ENCODE results near the gene DCAF5.
"Not testable (repeated sequence)": the region's sequence is repeated elsewhere in the genome, so short reads cannot be mapped to it uniquely, and the experiment has no call there.

The DCAF5 gene

DNA sequence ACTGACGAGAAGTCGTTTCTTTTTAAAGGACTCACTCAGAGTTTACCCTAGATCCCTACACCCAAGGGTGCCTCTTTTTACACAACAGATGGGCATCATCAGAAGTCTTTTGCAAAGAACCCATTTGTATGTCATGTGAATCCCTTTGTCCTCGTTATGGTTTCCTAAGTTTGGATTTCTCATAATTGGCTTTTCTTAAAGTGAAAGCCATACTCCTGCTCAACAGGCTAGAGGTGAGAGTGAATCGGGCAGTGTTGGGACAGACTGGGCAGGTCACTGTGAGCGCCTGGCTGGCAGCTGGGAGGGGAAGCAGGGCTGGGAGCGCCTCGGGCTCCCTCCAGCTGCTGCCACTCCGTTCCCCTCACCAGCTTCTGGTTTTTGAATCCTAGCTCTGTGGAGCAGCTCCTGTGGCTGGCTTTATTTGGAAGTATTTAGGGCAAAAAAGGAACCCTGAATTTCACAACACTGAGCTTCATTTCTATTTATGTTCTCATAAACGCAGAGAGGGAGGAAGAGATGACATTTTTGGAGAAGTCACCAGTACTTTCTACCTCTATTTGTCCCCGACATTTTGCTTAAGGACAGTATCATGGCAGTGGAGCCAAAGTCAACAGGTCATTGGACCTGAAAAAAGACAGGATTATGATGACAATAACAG lies 110.0 kb downstream of the DCAF5 start:
- DNase-seq (ENCODE audit: low spot score): no peak

DNA sequence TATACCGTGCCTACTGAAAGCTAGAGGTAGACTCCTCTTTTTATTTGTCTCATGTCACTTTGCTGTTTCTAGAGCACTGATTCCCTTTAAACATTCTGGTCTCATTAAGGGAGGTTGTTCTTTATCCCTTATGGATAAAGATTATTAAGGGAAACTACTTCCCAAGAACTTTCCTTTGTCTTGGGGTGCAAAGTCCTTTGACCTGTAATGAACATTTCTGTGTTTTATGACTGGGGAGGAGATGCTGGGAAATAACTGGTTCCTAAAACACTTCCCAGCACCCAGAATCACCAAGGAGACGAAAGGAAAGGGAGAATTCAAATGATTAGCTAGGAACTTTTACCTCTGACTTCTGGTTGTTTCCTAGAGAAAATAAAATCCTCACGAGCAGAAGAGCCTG lies 110.6 kb downstream of the DCAF5 start:
- DNase-seq (ENCODE audit: low spot score): no peak

DNA sequence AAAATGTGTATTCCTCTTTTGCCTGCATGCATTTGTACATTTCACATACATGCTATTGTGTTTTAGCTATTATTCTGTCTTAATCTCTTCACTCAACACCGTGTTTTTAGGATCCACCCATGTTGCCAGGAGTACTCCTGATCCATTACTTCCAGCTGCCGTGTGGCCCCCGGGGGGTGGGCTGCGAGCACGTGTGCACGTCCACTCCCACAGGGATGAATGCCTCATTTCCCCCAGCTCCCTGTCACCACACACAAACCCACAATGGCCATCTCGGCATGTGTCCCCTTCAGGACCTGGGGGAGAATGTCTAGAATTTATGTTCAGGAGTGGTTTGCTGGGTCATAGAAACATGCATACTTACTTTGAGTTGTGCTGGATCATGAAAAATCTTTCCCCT lies 111.1 kb downstream of the DCAF5 start:
- DNase-seq (ENCODE audit: low spot score): no peak

DNA sequence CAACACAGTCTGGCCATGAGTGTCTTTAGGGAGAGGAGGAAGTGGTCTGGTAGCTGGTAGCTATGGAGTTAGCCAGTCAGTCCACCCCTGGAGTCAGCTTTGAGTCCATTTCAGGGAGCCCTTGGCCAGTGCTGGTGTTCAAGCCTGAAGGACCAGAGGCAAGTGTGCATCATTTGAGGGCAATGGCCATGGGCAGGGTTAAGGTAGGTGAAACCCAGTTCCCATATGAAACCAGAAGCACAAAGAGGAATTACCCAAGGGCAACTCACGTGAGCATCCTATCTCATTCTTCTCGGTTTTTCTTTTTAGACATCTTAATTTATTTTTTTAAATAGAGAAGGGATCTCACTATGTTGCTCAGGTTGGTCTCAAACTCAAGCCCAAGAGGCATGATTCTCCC lies 112.6 kb downstream of the DCAF5 start:
- no peak for DNase-seq (ENCODE audit: low spot score)

DNA sequence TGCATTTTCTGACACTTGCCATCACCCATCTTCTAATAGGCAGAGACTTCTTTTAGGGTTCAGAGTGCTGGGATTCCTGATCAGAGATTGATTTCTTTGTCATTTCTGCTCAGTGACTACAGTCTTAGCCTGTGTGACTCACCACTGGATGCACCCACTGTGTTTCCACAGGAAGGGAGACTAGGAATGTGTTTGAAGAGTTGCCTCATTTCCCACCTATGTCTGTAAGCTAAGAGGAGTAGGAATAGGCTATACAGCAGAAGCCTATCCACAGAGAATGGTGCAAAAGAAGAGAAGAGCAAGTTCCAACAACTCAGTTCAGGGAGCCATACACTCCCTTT lies 113.7 kb downstream of the DCAF5 start:
- no peak for DNase-seq (ENCODE audit: low spot score)

DNA sequence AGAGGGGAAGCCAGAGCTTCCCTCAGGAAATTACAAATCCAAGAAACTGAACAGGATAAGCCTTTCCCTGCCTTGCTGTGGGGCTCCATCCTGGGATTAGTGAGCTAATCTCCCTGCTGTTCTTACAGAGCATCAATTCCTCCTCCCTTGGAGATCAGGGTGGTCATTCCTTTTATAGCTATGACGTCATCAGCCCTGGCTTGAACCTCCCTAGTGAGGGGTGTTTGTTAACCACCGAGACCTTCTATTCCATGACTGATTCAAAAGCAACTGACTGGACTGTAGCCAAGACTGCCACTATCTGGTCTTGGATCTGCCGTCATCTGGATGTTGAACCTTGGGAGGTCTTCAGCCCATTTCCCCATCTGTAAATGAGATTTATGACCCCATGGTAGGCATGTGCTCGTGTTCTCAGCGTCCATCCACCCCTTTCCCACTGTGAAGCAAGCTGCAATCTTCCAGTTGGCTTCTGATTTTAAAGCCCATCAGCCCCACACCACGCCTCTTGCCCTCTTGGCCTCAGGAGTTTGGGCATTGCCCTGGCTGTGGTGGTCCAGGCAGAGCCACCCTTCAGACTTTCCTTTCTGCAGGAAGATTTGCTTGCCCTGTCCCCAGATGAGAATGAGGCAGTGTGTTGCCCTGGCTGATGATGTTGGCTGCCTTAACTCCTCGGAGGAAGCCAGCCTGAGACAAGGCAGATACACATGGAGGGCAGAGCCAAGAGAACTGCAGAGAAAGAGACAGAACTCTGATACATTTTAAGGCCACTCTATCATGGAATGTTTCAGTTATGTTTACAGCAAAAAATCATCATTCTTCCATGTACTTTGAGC lies 114.2 kb downstream of the DCAF5 start:
- DNase-seq (ENCODE audit: low spot score): no peak

DNA sequence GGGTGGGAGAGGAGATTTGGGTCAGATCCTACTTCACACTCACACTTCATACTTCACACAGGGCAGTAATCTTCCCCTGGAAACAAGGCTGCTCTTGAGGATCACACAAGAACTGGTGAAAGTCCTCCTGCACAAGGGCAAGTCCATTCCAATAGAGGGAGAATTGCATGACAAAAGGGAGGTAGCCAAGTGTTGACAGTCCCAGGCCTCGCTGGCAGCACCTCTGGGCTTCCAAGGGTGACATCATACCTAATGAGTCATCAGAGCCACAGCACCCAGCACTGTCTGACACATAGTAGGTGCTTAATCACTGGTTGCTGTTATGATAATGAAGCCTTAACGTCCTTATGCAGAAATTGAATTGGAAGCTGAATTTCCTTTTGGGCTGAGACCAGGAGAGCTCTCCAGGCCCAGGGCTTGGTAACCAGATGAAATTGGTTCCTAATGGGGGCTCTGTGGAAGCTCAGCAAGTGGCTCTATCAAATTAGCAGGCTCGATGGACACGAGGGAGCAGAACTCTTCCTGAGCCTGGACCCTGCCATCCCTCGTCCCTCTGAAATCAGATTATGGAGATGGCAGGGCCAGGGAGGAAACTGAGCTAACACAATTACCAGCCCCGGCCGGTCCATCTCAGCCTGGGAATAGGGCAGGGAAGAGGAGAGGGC lies 115.0 kb downstream of the DCAF5 start:
- no peak for DNase-seq (ENCODE audit: low spot score)

DNA sequence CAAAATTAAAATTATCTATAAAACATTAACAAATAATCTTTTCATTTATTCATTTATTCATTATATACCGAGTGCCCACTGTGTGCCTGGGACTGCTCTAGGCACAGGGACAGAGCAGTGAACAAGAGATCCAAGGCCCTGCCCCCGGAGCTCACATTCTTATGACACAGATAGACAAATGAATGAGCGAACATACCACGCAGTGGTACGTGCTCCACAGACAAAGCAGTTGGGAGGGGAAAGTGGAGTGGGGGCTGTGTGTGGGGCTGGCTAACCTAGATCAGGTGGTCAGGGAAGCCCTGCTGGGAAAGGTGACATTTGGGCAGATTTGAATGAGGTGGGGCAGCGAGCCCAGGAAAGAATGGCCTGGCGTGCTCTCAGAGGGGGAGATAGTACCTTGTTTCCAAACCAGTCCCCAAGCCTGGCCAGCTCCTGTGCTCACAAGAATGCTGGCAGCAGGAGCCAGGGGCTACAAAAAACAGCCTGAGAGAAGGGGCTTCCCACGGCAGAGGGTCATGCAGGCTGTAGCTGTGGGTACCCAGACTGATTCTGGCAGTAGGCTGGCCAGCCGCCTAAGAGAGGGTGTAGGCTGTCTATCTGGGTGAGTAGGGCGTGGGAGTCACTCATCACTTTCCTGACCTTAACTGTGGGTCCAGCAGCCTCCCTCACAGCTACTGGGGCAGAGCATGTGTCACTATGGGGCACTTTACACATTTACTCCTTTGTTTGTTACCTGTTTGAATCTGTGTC lies 116.0 kb downstream of the DCAF5 start:
- DNase-seq (ENCODE audit: low spot score): no peak

DNA sequence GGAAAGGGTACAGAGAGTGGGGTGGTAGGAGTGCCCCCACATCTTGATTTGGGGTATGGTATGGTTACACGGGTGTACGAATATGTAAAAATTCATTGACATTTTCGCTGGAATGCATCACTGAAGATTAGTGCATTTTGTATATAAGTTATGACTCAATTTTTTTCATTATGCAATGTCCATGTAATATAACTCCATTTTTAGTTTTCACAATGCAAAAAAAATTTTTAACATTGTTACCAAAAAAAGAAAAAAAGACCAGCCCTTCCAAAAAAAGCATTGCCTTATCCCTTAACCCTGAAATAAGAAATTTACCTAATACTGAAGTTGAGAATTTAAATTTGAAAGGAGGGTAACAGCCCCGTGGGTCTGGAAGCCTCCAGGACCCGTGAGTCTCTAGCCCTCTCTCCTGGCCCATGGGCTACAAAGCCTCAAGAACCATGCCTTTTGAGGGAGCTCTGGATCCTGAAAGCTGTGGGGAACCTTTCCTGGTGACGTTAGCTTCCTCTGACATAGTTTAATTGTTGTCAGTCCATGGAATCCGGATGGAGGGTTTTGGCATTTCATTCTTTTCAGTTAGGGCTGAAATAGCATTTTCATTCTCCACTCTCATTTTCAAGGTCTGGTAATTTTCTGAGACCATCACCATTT lies 118.2 kb downstream of the DCAF5 start:
- no peak for DNase-seq (ENCODE audit: low spot score)

DNA sequence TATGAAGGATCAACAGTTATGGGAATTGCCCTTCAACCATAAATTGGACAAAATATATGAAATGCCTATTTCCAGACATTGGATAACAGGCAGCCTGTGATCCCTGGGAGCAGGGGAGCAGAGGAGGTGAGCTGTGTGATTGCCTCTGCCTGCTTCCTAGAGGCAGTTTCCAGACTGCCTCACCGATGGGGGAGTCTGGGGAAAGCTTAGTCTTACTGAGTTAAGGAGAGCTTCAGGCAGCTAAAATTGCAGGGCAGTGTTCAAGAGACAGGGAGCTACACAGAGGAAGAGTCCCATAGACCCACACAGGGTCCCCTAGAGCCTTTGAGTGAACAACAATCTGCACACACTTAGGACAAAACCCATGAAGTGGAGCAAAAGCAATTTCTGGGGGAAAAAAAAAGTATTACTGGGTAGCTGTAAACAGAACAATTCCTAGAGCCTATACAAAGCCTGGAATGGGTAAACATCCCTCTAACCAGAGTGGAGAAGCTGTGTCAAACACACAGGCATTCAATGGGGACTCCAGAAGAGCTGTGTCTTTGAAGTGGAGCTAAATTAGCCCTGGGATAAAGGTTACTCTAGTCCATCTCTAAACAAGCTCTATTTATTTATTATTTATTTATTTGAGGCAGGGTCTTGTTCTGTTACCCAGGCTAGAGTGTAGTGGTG lies 125.5 kb downstream of the DCAF5 start:
- no peak for DNase-seq (ENCODE audit: low spot score)

DNA sequence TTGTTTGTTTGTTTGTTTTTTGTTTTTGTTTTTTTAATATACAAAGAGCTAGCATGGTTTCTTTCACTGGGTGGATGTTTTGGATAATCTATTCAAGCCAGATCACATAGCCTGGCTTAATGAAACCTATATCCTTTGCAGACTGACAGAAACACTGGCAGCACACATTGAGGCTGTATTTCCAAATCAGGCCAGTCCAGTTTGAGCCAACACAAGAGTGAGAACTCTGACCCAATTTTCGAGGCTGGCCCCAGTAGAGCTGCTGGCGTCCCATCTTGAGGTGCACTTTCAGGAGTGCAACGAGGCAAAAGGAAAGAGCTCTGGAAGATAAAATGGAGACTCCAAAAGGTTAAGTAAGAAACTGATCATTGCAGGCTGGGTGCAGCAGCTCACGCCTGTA lies 129.9 kb downstream of the DCAF5 start:
- no peak for DNase-seq (ENCODE audit: low spot score)

DNA sequence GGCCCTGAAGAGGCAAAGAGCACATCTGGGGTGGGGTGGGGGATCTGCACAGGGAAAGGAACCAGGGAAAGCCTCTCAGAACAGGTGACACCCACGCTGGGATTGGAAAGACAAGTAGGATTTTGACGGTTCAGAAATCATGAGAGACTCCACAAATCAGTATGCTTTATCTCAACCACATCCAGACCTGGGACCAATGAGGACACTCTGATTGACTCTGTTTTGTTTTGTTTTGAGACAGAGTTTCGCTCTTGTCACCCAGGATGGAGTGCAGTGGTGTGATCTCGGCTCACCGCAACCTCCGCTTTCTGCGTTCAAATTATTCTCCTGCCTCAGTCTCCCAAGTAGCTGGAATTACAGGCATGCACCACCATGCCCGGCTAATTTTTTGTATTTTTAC lies 130.8 kb downstream of the DCAF5 start:
- DNase-seq (ENCODE audit: low spot score): not testable (repeated sequence)

DNA sequence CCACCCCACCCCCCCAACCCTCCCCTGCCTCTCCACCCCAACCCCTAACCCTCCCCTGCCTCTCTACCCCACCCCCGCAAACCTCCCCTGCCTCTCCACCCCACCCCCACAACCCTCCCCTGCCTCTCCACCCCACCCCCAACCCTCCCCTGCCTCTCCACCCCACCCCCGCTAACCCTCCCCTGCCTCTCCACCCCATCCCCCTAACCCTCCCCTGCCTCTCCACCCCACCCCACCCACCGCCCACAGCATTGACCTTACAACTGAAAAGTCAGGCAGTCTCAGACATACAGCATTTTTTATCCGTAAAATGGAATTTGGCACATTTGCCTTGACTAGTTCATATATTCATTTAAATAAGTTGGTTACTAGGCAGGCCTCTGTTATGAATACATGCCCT lies 135.2 kb downstream of the DCAF5 start:
- DNase-seq (ENCODE audit: low spot score): no peak

DNA sequence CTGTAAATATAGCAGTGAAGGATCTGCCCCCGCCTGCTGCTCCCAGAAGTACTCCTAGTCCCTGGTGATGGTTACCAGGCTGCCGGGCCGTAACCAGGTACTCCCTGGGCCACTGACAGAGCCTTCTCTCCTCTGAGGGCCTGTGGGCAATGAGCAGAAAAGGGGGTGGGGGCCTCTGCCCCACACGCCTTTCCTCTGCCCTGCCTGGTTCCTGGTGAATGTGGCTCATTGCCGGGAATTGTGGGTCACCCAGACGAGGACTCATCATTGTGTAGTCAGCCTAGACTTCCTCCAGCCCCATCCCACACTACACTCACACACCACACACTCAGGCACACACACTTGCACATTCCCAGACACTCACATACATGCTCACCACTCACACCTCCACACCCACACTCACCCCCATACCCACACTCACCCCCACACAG lies 138.1 kb downstream of the DCAF5 start:
- DNase-seq (ENCODE audit: low spot score): no peak

DNA sequence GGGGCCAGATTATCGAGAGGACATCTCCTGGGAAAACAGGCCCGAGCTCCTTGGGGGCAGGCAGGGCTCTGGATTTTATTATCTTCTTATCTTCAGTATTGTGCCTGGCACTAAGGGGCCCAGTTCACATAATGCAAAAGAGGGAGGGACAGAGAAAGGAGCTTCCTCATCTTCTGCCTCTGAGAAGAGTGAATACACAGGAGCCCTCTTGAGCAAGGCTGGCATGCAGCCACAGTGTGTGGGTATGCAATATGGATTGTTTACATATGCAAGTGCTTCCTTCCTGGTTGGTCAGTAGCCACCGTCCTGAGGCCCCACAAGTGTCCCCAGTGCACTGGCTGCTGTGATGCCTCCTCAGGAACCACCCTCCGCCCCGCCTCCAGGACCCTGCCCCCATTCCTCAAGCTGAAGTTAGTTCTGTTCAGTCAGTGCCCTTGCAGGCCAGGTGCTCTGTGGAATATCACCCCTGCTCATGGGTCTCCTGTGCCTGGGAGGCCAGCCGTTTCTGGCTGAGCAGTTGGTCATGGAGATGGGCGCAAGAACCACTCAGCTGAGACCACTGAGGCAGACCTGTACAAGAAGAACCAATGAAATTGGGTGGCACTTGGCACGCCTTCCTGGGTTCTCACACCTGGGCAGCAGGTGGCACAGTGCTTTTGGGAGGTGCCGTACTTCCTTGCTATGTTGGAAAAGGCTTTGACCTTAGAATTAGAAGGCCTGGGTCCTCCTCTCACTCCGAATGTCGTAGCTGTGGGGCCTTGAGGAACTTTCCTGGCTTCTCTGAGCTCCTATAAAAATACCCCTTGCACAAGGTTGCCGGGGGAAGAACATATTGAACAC lies 138.8 kb downstream of the DCAF5 start:
- DNase-seq (ENCODE audit: low spot score): no peak

DNA sequence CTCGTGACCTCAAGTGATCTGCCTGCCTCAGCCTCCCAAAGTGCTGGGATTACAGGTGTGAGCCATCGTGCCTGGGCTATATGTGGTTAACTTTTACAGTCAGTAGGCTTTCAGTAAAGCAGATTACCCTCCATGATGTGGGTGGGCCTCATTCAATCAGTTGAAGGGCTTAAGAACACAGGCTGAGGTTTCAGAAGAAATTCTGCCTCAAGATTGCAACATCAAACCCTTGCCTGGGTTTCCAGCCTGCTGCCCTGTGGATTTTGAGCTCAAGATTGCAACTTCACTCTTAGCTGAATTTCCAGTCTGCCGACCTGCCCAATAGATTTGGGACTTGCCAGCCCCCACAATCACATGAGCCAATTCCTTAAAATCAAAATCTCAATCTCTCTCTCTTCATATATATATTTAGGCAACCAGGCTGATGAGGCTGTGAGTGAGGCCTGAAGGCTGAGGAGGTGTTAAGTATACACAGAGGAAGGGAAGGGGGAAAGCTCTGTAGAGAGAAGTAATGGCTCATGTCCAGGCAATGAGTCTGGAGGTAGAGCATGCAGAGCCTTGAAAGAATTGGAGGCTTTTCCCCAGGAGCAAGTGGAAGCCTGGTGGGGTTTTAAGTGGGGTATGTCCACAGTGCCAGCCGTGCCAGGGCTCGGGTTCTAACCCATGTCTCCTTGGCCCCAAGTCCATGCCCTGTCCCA lies 140.5 kb downstream of the DCAF5 start:
- no peak for DNase-seq (ENCODE audit: low spot score)

DNA sequence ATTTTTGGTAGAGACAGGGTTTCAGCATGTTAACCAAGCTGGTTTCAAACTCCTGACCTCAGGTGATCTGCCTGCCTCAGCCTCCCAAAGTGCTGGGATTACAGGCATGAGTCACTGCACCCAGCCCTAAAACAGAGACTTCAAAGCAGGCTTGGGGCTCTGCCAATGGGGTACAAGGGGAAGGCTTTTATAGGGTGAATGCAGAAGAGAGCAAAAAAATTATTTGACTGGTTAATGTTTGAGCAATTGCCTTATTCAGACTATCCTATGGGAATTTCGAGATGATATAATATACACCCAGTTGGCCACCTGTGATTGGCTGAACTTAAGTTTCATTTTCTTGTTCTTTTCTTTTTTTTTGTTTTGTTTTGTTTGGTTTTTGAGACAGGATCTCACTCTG lies 142.3 kb downstream of the DCAF5 start:
- no peak for DNase-seq (ENCODE audit: low spot score)

DNA sequence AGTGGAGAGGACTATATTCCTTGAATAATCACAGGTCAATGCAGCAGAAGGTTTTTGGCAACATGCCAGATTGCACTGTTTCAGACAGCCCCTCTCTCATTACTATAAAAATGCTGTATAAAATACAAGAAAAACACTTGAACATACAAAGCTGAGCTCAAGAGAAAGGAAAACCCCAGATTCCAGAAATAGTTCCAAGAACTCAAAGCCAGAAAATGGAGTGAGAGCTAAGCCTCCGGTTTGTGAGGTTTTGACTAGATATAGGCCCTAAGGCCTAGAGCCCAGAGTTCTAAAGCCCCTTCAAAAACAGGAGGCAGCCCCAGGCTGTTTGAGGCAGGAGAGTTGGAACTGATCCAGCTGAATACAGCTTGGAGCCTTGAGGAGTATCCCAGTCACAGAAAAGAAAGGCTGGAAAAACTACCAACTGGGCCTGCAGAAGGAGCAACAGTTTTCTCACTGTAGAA lies 144.5 kb downstream of the DCAF5 start:
- DNase-seq (ENCODE audit: low spot score): no peak

DNA sequence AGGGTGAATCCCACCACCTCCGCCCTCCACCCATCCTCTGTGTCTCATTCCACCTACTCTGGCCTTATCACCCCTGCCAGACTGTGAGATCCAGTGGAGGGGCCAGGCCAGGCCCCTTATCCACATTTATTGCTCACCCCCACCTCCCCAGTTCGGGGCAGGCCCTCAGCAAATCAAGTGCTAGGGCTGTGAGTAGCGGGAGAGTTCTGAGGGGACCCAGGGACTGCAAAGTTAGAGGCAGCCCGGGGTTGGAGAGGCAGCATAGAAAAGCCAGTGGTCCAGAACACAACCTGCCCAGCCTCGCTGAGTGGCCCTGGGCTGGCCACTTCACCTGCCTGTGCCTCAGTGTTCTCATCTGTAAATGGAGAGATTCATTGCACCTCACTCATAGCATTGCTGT lies 146.6 kb downstream of the DCAF5 start:
- DNase-seq (ENCODE audit: low spot score): no peak
